NCI-H1105 (cell line): ENCODE measurements around the gene ZNF714.
"Not testable (repeated sequence)": the region's sequence is repeated elsewhere in the genome, so short reads cannot be mapped to it uniquely, and the experiment has no call there.

Experiments used
- DNase-seq: peaks from one replicate; lab custom pipeline; 2025; lab: John Stamatoyannopoulos, UW

ZNF714 gene

DNA sequence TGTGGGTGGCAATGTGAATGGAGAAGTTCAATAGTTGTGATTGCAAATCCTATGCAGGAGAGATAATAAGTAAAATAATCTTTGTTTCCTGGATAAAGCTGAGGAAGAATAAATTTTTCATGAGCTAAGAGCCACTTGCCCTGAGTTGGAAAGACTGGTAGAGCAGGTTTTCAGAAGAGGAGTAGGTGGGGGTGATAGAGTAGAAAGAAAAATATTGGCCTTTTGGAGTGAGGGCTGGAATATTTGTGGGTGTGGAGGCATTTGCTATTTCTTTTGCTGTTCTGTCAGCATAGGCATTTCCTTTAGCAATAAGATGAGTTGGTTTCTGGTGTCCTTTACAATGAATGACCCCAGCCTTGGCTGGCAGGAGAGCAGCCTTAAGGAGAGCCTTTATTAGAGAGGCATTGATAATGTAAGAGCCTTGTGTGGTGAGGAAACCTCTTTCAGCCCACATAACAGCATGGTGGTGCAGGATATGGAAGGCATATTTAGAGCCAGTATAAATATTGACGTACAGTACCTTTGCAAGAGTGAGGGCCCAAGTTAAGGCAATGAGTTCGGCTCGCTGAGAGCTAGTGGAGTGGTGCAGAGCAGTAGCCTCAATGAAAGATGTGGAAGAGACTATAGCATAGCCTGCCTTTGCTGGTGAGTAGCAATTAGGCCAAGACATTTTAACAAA lies 48.2 kb downstream of the ZNF714 start:
- DNase-seq = no peak

DNA sequence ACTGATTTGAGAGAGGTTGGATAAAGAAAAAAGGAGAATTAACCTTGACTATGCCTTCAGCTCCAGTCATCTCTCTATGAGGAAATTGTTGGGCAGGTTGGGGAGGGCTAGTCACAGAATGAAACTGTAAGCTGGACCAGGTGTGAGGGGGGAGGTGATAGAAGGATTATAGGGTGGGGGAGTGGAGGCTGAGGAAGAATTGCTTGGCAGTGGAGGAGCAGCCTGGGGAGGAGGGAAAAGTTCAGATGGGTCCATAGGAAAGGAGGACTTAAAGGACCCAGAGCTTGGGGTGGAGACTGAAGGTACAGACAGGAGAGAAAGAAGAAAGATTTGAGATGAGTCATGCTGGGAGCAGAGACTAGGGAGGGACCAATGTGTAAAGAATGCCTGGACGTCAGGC lies 51.6 kb downstream of the ZNF714 start:
- no peak for DNase-seq

DNA sequence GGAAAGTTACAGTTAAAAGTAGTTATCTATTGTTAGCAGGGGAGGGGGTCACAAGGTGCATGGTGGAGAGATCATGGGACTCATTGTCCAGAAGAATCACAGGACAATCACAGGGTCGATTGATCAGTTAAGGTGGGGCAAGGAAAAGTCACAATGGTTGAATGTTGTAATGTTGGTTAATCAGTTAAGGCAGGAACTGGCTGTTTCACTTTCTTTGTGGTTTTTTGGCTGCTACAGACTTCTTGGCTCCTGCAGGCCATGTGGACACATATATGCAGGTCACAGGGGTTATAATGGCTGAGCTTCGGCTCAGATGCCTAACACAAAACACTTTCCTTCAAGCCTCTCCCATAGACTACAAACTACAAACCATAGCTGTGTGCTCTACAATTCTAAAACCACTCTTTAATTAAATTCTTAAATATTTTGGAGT lies 52.9 kb downstream of the ZNF714 start:
- no peak for DNase-seq

DNA sequence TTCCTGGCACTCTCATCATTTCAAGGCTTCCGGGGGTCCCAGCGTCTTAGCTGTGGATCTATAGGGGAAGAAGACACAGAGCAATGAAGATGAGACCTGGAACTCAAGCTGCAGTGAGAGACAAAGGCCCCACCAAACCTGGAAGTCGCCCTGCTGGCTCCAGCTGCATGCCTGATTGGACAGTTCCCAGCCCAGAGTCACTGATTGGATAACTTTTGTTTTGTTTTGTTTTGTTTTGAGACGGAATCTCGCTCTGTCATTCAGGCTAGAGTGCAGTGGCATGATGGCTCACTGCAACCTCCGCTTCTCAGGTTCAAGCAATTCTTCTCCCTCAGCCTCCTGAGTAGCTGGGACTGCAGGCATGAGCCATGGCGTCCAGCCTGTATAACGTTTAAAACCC lies 53.4 kb downstream of the ZNF714 start:
- DNase-seq = no peak

DNA sequence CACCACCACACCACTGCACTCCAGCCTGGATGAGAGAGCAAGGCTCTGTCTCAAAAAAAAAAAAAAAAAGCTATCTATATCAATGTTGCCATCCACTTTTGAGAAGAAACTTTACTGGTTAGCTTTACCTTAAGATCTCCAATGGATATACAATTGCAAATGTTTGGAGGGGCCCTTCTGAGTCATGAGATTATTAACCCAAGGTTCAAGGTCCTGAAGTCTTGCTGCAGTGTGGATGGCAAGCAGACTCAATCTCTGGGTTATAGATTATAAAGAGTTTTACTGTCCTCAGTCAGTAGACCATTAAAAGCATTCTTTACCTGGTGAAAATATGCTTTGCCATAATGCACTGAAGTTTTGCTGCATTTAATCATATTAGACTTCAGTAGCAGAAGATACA lies 56.1 kb downstream of the ZNF714 start:
- no peak for DNase-seq

DNA sequence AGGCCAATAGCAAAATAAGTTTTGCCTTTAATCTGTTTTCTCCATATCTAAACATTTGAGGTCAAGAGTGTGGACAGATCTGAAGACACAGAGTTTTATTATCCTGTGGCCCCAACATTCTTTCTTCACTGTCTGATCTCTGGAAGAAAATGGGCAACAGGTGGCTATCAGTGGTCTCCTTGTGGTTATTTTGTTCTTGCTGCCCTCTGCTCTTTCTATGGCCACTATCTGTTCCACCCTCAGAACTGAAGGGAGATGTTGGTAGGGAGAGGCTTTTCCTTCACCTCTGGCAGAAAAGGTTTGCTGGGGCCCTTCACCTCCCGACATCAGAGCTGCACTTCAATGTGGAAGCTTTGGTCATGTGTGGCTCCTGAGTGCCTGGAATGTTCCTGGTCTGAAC lies 59.0 kb downstream of the ZNF714 start:
- DNase-seq = not testable (repeated sequence)

DNA sequence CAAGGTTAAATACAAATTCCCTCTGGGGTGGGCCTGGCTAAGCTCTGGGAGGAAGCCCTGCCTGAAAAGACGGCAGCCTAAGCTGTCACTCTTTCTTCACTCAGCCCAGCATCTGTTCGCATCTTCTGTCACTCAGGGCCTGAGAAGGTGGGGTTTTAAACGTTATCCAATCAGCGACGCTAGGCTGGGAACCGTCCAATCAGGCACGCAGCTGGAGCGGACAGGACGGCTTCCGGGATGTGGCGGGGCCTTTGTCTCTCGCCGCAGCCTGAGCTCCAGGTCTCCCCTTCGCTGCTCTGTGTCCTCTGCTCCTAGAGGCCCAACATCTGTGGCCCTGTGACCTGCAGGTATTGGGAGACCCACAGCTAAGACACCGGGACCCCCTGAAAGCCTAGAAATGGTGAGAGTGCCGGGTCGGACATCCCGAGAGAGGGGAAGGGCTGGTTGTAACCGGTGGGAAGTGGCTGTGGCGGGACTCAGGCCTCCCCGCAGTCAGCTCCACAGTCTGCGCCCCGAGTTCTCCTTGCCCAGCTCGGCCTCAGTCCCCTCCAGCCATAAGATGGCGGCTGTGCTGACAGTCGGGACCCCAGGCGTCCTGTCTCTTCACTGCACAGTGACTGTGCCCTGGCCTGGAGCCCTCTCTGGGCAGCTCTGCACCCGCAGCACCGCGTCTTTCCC lies 59.9 kb downstream of the ZNF714 start, which contains the start of gene ZNF431:
ZNF431 (plus strand) TSS at position 254 of the 678 bp plus-strand sequence; CDS start at position 398, 144 bp downstream.
- DNase-seq = peak; percentile 92

DNA sequence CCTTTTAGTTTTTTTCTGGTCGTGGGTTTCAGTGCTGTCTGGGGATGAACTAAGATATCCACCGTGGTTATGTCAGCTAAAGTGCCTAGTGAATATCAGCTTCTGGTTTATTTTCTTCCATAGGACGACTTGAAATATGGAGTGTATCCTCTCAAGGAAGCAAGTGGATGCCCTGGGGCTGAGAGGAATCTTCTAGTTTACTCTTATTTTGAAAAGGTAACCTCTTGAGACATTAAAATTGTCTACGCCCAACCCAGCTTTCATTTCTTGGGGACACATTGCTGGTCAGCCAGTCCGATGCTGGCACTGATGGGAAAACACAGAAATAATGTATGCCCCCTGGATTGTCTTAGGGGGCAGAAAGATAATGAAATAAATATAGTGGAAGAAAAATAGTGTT lies 61.4 kb downstream of the ZNF714 start:
- DNase-seq = no peak

DNA sequence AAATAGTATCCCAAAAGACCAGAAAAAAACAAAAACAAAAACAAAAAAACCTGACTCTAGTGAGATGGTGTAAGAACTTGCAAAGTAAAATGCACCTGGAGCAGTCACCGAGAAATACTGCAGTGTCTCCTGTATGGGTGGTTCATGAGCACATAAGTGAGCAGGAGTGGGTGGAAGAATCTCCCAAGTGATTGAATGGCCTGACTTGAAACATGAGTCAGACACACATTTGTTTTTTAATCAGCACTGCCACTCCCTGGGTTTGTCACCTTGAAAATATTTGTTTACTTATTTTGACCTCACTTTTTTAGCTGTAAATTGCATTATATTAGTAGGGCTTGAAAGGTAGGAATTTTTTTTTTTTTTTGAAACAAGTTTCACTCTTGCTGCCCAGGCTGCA lies 61.9 kb downstream of the ZNF714 start:
- DNase-seq = no peak

DNA sequence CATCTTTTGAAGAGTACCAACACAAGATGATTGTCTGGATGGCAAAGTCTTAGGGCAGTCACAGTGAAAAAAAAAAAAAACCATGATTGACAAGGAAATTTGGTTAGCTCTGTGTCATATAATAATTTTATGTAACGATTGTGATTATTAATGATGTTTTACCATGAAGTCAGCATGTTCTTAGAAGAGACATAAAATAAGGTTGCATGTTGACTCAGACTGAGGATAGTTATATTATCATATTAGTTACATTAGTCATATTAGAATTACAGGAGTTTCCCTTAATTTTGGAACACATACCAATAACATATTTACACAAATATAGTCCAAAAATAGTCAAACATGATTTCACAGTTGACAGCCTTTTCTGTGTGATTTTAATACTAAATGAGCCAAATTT lies 65.5 kb downstream of the ZNF714 start:
- DNase-seq = no peak

DNA sequence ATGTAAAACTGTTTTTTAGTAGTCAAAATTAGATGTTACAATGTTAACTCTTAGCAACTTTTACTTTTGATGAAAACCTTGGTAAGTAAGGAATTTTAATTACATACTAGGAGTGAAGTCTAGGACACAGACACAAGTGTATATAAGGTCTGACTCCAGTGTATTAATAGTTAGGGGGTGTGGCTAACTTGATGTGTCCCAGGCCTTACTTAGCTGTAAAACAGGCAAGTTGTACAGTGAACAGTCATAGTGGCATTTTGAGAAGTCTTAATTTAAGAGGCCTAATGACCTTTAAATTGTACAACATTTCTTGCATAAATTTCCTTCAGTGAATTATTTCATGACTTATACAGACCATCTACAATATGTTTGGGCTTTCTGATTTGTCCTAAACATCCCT lies 66.7 kb downstream of the ZNF714 start:
- DNase-seq = no peak

DNA sequence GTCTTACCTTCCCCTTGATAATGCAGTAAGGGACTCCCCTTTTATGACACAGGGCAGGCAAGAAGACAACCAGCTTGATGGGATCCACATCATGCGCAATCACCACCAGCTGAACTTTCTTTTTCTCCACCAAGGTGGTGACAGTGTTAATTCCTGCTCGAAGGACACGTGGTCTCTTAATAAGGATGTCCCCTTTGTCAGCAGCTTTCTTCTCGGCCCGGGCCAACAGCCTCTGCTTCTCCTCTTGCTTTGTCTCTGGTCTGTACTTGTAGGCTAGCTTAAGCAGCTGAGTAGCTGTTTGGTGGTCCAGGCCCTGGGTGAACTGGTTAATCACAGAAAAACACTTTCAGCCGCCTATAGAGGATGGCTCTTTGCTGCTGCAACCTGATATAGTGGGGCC lies 67.9 kb downstream of the ZNF714 start:
- no peak for DNase-seq

DNA sequence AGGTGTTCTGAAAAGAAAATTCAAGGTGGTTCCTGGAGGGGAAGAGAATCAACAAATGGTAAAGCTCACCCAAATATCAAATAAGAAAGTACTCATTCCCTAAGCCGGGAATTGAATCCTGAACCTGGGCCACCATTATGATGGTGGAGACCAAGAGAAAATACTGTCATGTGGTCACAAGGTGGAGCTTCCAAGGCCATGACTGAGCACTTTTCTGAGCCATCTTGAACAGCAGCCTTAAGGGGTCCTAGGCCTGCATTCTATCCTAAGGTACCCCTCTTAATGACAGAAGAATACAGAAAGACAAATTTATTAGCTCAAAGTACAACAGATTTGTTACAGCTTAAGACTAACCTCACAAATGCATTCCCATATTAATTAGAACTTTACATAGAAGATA lies 69.5 kb downstream of the ZNF714 start:
- DNase-seq = no peak

DNA sequence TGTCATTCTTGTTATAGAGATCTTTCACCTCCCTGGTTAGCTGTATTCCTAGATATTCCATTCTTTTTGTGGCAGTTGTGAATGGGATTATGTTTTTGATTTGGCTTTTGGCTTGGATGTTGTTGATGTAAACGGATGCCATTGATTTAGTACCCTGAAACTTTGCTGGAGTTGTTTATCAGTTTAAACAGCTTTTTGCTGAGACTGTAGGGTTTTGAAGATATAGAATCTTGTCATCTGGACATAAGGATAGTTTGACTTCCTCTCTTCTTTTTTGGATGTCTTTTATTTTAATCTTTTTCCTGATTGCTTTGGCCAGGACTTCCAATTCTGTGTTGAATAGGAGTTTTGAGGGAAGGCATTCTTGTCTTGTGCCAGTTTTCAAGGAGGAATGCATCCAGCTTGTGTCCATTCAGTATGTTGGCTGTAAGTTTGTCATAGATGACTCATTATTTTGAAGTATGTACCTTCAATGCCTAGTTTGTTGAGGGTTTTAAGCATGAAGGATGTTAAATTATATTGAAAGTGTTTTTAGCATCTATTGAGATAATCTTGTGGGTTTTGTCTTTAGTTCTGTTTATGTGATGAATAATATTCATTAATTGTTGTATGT lies 76.6 kb downstream of the ZNF714 start:
- no peak for DNase-seq

DNA sequence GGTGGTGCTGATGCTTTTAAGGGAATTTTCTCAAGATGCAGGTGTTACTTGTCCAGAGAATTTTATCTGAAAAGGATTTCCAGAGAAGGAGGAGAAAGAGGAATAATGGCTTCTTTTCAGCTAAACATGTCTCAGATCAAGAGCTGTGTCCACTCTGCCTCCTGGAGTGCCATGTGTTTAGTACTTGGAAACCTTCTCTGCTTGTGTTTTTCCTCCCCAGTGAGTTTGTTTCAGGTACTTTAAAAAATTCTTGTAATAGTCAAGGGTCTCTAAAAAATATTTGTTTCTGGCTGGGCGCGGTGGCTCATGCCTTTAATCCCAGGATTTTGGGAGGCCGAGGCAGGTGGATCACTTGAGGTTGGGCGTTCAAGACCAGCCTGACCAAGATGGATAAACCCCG lies 82.5 kb downstream of the ZNF714 start:
- no peak for DNase-seq

DNA sequence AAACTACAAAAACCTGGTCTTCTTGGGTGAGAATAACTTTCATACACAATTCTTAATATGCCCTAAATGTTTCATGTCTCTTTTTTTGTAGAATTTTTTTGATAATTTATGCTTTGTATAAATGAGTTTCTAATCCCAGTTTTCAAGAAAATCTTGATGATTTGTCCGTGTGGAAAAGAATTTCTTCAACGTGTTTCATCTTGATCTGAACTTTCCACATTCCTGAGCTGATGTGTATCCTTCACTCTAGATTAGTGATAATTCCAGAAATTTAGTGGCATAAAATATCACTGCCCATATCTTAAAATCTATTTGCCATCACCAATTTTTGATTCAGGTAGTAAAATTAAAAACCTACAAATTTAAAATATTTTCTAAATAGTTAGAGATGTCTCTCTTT lies 84.4 kb downstream of the ZNF714 start:
- no peak for DNase-seq
